GM21381 (cell line): ENCODE results near the gene COMP.

Source experiments
- ATAC-seq: cut with Tn5 transposase; IDR thresholded peaks from one replicate; pipeline ENCODE4 v1.9.1; 2021; ENCODE audit warnings: mild to moderate bottlenecking, moderate library complexity; ENCODE audit not compliant: unreplicated experiment

COMP gene

DNA sequence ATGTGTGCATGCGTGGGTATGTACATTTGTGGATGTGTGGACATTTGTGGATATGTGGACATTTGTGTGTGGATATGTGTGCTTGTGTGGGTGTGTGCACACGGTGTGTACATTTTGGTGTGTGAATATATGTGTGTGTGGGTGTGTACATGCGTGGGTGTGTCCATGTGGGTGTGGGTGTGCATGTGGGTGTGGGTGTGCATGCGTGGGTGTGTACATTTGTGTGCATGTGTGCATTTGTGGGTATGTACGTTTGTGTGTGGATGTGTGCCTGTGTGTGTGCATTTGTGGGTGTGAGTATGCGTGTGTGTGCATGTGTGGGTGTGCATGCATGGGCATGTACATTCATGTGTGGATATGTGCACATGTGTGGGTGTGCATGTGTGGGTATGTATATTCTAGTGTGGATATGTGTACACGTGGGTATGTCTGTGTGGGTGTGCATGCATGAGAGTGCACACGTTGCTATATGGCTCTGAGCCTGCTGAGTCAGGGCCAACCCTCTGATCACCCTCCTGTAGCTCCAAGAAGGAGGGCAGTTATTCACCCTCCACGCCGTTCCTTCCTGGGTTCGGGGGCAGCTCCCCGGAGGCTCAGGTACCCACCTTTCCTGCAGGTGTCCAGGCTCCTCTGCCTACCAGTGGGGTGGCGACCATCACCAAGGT lies 20.3 kb downstream of the COMP start:
- no peak for ATAC-seq

DNA sequence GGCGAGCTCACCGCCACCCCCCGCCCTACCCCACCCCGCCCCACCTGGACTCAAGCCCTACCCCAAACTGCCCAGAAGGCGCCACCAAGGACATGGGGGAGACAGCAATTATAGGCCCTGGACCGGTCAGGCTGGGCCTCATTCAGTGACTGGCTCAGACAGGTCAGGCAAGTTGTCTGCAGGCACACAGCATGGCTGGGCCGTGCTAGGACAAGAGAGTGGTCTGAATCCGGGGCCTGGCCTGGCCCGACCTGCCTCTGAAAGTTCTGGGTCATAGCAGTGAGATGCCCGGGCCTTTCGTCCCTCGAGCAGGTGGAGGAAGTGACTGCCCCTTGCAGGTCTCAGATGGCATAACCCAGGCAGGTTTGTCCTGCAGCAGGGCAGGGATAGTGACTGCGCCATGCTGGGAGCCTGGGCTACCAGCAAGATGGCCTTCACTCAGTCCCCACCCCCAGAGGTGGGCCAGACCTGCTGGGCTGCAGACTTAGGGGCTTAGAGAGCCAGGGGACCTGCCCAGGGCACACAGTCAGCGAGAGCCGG lies 21.0 kb downstream of the COMP start:
- ATAC-seq: no peak

DNA sequence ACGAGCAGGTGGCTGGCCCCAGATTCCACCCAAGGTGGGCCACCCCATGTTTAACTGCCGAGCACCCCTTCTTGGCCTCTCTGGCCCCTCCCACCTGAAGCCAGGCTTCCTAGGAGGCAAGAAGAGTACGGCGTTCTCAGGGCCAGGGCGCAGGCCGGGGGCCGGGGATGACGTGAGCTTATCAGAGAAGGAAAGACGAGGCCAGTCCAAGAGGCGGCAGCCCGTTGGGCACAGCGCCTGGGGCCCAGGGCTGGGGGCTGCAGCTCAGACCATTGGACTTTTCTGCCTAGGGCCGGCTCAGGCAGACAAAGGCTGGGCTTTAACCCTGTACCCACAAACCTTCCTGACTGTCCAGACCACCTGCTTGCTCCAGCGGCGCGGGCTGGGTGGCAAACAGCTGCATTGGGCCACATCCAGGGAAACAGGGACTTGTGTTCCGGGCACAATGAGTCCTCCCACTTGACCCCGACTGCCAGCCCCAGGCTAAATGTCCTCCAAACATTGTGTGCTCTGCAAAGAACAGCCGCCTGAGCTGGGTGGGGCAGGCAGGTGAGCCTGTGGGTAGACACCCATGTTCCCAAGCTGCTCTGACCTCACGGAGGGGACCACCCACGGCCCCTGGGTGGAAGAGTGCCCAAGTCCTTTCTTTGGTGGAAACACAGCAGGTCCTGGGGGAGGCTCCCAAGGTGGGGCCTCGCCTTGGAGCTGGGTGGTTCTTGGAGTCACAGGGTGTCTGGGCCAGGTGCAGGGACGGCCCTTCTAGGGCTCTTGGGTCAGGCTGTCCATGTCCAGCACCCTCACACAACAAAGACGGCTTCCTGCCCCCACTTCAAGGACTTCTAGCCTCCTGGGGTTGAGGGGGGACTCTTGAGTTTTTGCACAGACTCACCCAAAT lies 21.9 kb downstream of the COMP start:
- ATAC-seq: no peak

GRCh38 chr19:18768046-18768771 lies 22.9 kb downstream of the COMP start:
- ATAC-seq: no peak

DNA sequence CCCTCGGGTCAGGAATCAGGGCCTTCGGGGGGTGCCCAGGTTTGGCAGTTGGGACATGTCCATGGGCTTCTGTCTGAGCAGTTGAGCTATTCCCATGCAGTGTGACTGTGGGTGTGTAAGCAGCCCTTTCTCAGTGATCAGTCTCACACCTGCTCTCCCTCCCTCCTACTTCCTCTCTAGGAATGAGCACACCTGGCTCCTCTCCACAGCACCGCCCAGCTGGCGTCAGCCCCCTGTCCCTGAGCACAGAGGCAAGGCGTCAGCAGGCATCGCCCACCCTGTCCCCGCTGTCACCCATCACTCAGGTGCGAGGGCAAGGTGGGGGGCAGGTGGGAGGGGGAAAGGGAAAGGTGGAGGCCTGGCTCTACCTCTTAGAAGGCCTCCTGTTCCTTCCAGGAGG lies 25.9 kb downstream of the COMP start:
- no peak for ATAC-seq

DNA sequence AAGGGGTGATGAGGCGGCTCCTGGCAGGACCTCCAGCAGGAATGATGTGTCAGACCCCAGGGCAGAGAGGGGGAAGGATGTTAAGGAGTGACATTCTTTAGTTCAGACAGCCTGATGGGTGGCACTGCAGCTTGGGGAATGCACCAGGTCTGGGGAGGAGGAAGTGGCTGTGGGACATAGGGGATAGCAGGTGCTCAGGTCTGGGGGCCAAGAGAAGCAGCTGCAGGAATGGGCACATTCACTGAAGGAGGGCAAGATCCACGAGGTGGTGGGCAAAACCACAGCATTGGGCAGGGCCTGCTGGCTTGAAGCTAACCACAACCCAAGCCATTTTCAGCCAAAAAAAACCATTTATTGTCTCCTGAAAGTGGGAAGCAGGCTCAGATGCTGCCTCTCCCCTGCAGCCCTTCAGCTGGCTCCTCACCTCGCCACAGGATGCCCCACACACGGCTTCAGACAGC lies 26.5 kb downstream of the COMP start:
- ATAC-seq: no peak

DNA sequence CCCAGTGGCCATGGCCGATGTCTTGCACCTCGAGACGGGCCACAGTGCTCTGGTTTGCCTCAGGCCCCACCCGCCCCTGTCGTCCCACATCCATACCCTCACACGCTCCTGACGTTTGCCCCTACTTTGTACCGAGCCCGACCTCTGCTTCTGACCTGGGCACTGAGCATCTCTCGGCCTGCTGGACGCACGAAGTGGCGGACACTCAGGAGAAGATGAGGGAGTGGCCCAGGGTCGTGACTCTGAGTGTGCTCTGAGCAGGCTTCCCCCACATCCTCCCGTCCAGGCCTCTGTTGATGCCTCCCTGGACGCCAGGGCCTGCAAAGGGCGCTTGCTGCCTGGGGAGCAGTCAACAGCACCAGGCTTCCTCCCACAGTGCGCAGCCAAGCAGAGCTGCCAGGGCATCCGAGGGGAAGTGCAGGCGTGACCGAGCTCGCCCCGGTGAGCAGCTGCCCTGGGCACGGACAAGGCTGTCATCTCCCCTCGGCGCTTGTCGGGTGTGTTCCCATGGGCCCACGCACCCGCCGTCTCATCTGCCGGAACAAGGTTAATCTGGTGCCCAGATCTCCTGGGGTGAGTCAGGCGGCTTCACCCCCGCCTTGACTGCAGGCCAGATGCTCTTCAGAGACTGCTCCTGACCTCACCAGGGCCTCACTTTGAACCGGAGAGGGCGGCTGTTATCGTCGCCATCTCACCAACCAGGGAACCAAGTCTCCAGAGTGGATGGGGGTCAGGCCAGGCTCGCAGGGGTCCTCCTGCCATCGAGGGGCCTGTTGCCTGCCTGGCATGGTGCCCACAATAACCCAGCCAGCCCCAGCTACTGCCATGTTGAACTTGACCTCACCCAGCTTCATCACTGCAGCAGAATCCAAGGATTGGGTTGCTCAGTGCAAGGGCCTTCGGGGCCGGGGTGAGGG lies 27.2 kb downstream of the COMP start:
- no peak for ATAC-seq

- ATAC-seq: no peak
Observed at GRCh38 chr19:18762125-18763023, 28.7 kb downstream of the COMP start.

DNA sequence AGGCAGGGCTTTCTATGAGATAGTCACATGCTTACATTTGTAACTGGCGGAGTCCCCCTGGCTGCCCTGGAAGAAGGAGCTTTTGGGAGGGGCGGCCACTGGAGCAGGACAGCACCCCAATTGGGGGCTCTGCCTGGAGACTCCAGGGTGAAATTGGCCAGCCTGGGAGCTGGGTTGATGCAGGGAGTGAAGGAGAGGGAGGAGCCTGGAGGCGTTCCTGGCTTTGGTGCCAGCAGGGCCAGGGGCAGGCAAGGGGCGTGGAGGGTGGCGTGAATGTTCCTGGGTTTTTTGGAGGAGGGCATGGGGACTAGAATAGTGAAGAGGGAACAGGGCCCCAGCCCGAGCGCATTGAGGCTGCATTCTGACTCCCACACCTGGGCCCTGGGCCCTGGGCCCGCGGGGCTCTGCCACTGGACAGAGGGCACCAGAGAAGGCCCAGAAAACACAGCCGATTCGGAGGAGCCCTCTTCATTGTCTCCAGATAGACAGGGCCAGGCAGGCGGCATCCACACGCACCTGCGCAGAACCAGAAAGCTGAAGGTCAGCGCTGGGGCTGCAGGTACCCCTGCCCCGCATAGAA lies 29.5 kb downstream of the COMP start:
- ATAC-seq: no peak

DNA sequence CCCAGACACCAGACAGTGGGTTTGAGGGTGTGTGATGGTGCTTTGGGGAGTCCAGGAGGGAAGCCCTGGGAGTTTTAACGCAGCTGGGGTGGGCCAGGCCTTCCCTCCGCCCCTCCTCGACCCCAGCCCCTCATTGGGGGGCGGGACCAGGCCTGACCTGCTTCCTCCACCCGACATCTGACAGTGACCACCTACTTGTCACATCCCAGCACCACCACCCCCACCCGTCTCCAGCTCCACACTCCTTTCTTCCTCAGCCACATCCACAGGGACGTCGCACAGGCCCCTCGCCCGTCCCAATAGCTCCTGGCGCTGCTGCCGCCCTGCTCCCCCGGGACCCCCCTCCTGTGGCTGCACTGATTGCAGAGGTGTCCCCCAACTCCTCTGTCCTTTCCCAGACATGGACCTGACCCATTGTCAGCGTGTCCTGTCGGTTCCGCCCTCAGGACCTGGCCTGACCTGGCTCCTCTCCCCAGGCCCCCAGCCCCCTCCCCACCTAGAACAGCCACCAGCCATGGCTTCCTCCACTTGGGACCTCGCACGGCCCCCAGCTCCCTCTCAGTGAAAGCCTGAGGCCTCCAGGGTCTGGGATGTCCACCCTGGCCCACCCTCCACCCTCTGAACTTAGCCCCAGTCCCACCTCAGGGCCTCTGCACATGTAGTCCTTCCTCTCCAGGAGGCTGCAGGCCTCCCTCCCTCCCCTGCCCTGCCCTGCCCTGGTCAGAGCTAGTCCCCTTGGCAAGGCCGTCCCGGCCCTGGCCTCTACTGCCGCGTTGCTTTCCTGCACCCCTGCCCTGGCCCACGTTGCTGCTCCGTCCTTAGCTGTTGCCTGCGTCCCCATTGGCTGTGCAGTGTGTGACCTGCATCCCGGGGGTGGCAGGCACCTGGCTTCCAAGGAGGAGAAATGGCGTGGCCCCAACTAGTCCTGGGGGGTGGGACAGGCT lies 30.4 kb downstream of the COMP start:
- no peak for ATAC-seq

- no peak for ATAC-seq
Observed at GRCh38 chr19:18759995-18760426, 31.1 kb downstream of the COMP start.

DNA sequence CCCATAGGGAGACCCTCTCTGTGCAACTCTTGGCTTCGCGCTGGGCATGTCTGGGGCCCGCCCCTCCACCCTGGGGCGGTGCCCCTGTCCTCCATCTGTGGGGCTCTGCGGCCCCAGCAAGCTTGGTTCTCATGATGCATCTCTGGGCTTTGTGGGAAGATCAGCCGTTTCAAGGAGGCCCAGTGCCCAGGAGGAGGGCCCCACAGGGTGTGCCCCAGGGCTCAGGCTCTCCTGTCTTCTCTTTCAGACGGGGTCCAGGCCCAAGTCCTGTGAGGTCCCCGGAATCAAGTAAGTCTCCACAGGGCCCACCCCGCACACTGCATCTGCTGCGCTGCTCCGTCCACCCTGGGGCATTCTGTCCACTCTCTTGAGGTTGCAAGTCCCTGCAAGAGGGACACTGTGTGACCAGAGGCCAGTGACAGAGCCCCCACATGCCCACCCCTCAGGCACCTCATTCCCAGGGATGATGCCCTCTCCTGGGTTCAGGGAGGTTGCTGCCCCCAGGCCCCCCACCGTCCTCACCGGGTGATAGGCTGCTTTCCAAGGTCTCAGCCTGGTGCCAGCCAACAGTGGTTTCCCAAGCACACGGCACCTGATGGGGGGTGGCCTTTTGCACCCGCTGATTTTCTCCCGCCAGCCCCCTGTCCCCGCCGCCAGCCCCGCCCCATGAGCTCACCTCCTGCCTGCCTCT lies 31.7 kb downstream of the COMP start:
- no peak for ATAC-seq

GRCh38 chr19:18756896-18757295 lies 34.2 kb downstream of the COMP start:
- ATAC-seq: no peak

GRCh38 chr19:18754501-18754900 lies 36.6 kb downstream of the COMP start:
- ATAC-seq: no peak

- no peak for ATAC-seq
Observed at GRCh38 chr19:18751571-18751970, 39.5 kb downstream of the COMP start.

- ATAC-seq: no peak
Observed at GRCh38 chr19:18750295-18750970, 40.7 kb downstream of the COMP start.
